ENCODE results near the gene TMEM164.

DNA sequence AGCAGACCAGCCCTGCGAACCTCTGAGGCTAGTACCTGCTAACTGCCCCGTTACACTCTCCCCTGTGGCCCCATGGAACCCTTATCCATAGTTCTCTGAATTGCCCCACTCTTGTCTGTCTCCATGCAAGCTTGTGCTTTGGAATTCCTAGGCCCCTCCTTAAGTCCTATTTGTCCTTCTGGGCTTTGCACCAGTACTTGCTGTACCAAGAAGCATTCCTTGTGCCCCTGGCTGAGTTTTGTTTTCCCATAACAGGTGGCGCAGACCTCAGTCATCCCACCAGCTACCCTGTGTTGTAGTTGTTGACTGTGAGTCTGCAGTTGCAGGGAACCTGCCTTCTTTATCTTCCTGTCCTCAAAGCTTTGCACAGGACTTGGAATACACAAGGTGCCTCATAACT, 167.1 kb downstream of the TMEM164 start:
- TF ChIP-seq, protein P1, sequence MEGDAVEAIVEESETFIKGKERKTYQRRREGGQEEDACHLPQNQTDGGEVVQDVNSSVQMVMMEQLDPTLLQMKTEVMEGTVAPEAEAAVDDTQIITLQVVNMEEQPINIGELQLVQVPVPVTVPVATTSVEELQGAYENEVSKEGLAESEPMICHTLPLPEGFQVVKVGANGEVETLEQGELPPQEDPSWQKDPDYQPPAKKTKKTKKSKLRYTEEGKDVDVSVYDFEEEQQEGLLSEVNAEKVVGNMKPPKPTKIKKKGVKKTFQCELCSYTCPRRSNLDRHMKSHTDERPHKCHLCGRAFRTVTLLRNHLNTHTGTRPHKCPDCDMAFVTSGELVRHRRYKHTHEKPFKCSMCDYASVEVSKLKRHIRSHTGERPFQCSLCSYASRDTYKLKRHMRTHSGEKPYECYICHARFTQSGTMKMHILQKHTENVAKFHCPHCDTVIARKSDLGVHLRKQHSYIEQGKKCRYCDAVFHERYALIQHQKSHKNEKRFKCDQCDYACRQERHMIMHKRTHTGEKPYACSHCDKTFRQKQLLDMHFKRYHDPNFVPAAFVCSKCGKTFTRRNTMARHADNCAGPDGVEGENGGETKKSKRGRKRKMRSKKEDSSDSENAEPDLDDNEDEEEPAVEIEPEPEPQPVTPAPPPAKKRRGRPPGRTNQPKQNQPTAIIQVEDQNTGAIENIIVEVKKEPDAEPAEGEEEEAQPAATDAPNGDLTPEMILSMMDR (IDR thresholded peaks at IDR 0.05) = no peak
- TF ChIP-seq POLR2A (IDR thresholded peaks at IDR 0.05) = no peak
